Esophagus squamous epithelium (tissue), 4 donors: ENCODE measurements around the gene ADPRHL1.

Source experiments
- CTCF ChIP-seq, 6 experiments: fragments of 450-650 bp in 4 of 6; fragments of 200-600 bp in 2 of 6; sonication (generic) in 2 of 6; IDR thresholded peaks; one replicate each; pipeline ENCODE4 v1.5.1; 2016 to 2019; ENCODE audit warnings: antibody characterized with exemption in 6 of 6, mild to moderate bottlenecking in 4 of 6, moderate library complexity in 4 of 6
- POLR2A ChIP-seq, 4 donors: fragments of 450-650 bp; IDR thresholded peaks; one replicate each; pipeline ENCODE4 v1.6.1; 2017; ENCODE audit warnings: antibody characterized with exemption in 4 of 4, mild to moderate bottlenecking in 4 of 4, moderate library complexity in 3 of 4

GRCh38 chr13:113491418-113491883 is 38.2 kb upstream of the ADPRHL1 start:
- TF ChIP-seq CTCF (IDR thresholded peaks at IDR 0.05) (no peak), POLR2A (IDR thresholded peaks at IDR 0.05) (no peak)
